CD14-positive monocyte (primary cell): Measurements from ENCODE around the gene OR52K2. TPM values are rescaled to one million over a fixed set of nuclear protein-coding genes. Genes with fewer than 3 reads are reported as not detected.

Experiments
- DNase-seq, 3 donors: peaks; one replicate each; pipeline ENCODE4 v3.0.0-alpha.2; 2011 to 2022
- H2AFZ ChIP-seq: 2 replicates; pipeline ENCODE4 v1.6.0; 2012; ENCODE audit warnings: mild to moderate bottlenecking, low read depth, low read length, inconsistent platforms; ENCODE audit not compliant: insufficient read depth, poor library complexity, severe bottlenecking
- H3K27ac ChIP-seq, 2 donors: 1 replicate in 1 of 2; 2 replicates in 1 of 2; pipeline ENCODE4 v1.5.1; 2012 to 2013; ENCODE audit warnings: low read length in 2 of 2, control low read depth in 1 of 2, inconsistent platforms in 1 of 2, low read depth in 1 of 2, mild to moderate bottlenecking in 1 of 2
- H3K27me3 ChIP-seq, 2 donors: one replicate each; pipeline versions ENCODE4 v1.6.0 to v1.6.1; 2011 to 2013; ENCODE audit warnings: low read length in 2 of 2; ENCODE audit not compliant: control insufficient read depth in 2 of 2, insufficient read depth in 2 of 2
- H3K36me3 ChIP-seq, 2 donors: replicated peaks in 1 of 2; 1 replicate in 1 of 2; 2 replicates in 1 of 2; pipeline versions ENCODE4 v1.5.1 to v1.6.1; 2012 to 2013; ENCODE audit warnings: low read length in 2 of 2, control low read depth in 1 of 2, inconsistent platforms in 1 of 2, mild to moderate bottlenecking in 1 of 2; ENCODE audit not compliant: insufficient read depth in 2 of 2, control insufficient read depth in 1 of 2
- H3K4me1 ChIP-seq, 2 donors: 1 replicate in 1 of 2; 2 replicates in 1 of 2; pipeline versions ENCODE4 v1.5.1 to v1.6.1; 2012 to 2013; ENCODE audit warnings: low read length in 2 of 2, control low read depth in 1 of 2, inconsistent platforms in 1 of 2, mild to moderate bottlenecking in 1 of 2, moderate library complexity in 1 of 2; ENCODE audit not compliant: insufficient read depth in 2 of 2, control insufficient read depth in 1 of 2
- H3K4me2 ChIP-seq: replicated peaks from 2 replicates; pipeline ENCODE3; 2012; ENCODE audit warnings: low read length, moderate library complexity, mild to moderate bottlenecking; ENCODE audit not compliant: poor library complexity, severe bottlenecking; ENCODE audit errors: extremely low read depth
- H3K4me3 ChIP-seq, 3 experiments: fragments of 200-600 bp in 1 of 3; sonication (generic) in 1 of 3; replicated peaks in 1 of 3; 1 replicate in 2 of 3; 2 replicates in 1 of 3; pipeline ENCODE4 v1.5.1; 2011 to 2013; ENCODE audit warnings: low read length in 3 of 3, mild to moderate bottlenecking in 3 of 3, control low read depth in 2 of 3, low read depth in 2 of 3, inconsistent platforms in 1 of 3, moderate library complexity in 1 of 3
- H3K79me2 ChIP-seq: 2 replicates; pipeline ENCODE4 v1.6.0; 2012; ENCODE audit warnings: mild to moderate bottlenecking, control low read depth, inconsistent platforms, low read length, moderate library complexity; ENCODE audit not compliant: insufficient read depth
- H3K9ac ChIP-seq: 2 replicates; pipeline ENCODE4 v1.6.0; 2017; ENCODE audit warnings: low read length, mild to moderate bottlenecking; ENCODE audit not compliant: insufficient read depth, poor library complexity, severe bottlenecking
- H3K9me3 ChIP-seq, 2 donors: replicated peaks in 1 of 2; 1 replicate in 1 of 2; 2 replicates in 1 of 2; pipeline versions ENCODE4 v1.5.1 to v1.6.1; 2012 to 2013; ENCODE audit warnings: low read length in 2 of 2, control low read depth in 1 of 2; ENCODE audit not compliant: control insufficient read depth in 1 of 2, insufficient read depth in 1 of 2
- H4K20me1 ChIP-seq: 2 replicates; pipeline ENCODE4 v1.6.0; 2012; ENCODE audit warnings: mild to moderate bottlenecking, low read length, control low read depth, moderate library complexity; ENCODE audit not compliant: insufficient read depth
- H3K27ac Mint-ChIP-seq, 7 donors: one replicate each; pipeline ENCODE4 v1.8.0; 2020; ENCODE audit warnings: mild to moderate bottlenecking in 7 of 7, mixed read lengths in 7 of 7, moderate library complexity in 6 of 7, inconsistent platforms in 2 of 7
- H3K27me3 Mint-ChIP-seq, 3 donors: one replicate each; pipeline ENCODE4 v1.8.0; 2021 to 2022; ENCODE audit warnings: low read depth in 3 of 3, mild to moderate bottlenecking in 3 of 3, mixed read lengths in 3 of 3, moderate library complexity in 3 of 3, inconsistent platforms in 1 of 3
- H3K36me3 Mint-ChIP-seq, 2 donors: one replicate each; pipeline ENCODE4 v1.8.0; 2020; ENCODE audit warnings: mixed read lengths in 2 of 2, inconsistent platforms in 1 of 2, mild to moderate bottlenecking in 1 of 2
- H3K4me1 Mint-ChIP-seq: one replicate; pipeline ENCODE4 v1.8.0; 2020; ENCODE audit warnings: mild to moderate bottlenecking, mixed read lengths
- H3K4me3 Mint-ChIP-seq, 2 donors: one replicate each; pipeline ENCODE4 v1.8.0; 2020; ENCODE audit warnings: mild to moderate bottlenecking in 2 of 2, mixed read lengths in 2 of 2, moderate library complexity in 1 of 2
- H3K9me3 Mint-ChIP-seq, 7 donors: one replicate each; pipeline ENCODE4 v1.8.0; 2020 to 2022; ENCODE audit warnings: mixed read lengths in 7 of 7, mild to moderate bottlenecking in 6 of 7, moderate library complexity in 6 of 7, inconsistent platforms in 2 of 7
- CTCF ChIP-seq: fragments of 200-600 bp; IDR thresholded peaks from one replicate; pipeline ENCODE4 v1.8.0; 2022; ENCODE audit warnings: antibody characterized with exemption, mild to moderate bottlenecking
- WGBS: methylation state at CpG from one replicate; pipeline ENCODE4 v1.1.5; 2013; ENCODE audit warnings: missing lambda C conversion rate; ENCODE audit not compliant: insufficient coverage; 5-methylcytosine and 5-hydroxymethylcytosine counted together
- intact Hi-C, 2 donors: fragments of 100-400 bp; cut with micrococcal nuclease; formaldehyde crosslinking; loops; one replicate each; pipeline versions ENCODE4 v1.15.0 to v1.15.1; 2023
- polyA plus RNA-seq, 3 donors: library from polyadenylated mRNA; depleted of rRNA in 1 of 3; unstranded in 2 of 3; stranded (reverse) in 1 of 3; fragments of 300-500 nt in 2 of 3; fragments of >200 nt in 1 of 3; fragmentation: Illumina TruSeq in 2 of 3; gene quantifications; 1 replicate in 2 of 3; 2 replicates in 1 of 3; pipeline ENCODE4 v1.2.3, GENCODE V29; 2012 to 2021

OR52K2 gene
- polyA plus RNA-seq, 3 donors = 0.16 to 1.5 (median 0.41) TPM

GRCh38 chr11:4455419-4455818 lies 6.3 kb downstream of the OR52K2 start:
- Histone ChIP-seq H3K4me3 (peak overlapping the region in 1 of 3 experiments; percentile 54), H3K27me3 (no peaks in the 10 kb centered on the region), H3K9me3 (peaks cover 0 to 12% of the 10 kb centered on the region in 2 donors), H3K27ac (peak overlapping the region; percentile 83 to 86), H2AFZ (no peak overlapping the region), H3K4me2 (peak overlapping the region; percentile 46), H3K79me2 (no peaks in the 10 kb centered on the region), H4K20me1 (no peaks in the 10 kb centered on the region), H3K36me3 (peaks cover 0 to 5% of the 10 kb centered on the region in 2 donors), H3K4me1 (peaks cover 86 to 100% of the 10 kb centered on the region in 2 donors), H3K9ac (no peak overlapping the region)
- H3K4me1 Mint-ChIP-seq = peaks cover 97% of the 10 kb centered on the region
- peak overlapping the region; percentile 87 to 95 (median 94) for H3K27ac Mint-ChIP-seq
- H3K27me3 Mint-ChIP-seq = peaks cover 0 to 5% (median 0%) of the 10 kb centered on the region in 3 donors
- TF ChIP-seq CTCF = no peak
- peaks cover 5 to 30% (median 12%) of the 10 kb centered on the region in 7 donors for H3K9me3 Mint-ChIP-seq
- peaks cover 12 to 25% of the 10 kb centered on the region in 2 donors for H3K36me3 Mint-ChIP-seq
- intact Hi-C loops = loop anchor here (10.0 kb wide), 1 partner anchor 61 kb away; the partner anchor contains the start of gene TRIM21 (in 2 of the 2)
- peak; percentile 92 to 98 (median 94) for DNase-seq
- 0% methylated on average over 1 of the region's 1 CpG for WGBS
- no peak overlapping the region for H3K4me3 Mint-ChIP-seq

- peak overlapping the region; percentile 73 to 90 (median 84) for H3K27ac Mint-ChIP-seq
Measured at GRCh38 chr11:4459500-4459899, 10.4 kb downstream of the OR52K2 start.

More at GRCh38 chr11:4459500-4459899, 10.4 kb downstream of the OR52K2 start:
- Histone ChIP-seq H3K4me3 (peak overlapping the region in 1 of 3 experiments; percentile 7), H3K27ac (peak overlapping the region; percentile 43 to 86), H3K9ac (no peak overlapping the region), H3K4me1 (peaks cover 58 to 62% of the 10 kb centered on the region in 2 donors), H2AFZ (no peak overlapping the region), H3K27me3 (no peaks in the 10 kb centered on the region), H3K79me2 (no peaks in the 10 kb centered on the region), H4K20me1 (no peaks in the 10 kb centered on the region), H3K4me2 (peak overlapping the region; percentile 23), H3K9me3 (peaks cover 13 to 20% of the 10 kb centered on the region in 2 donors), H3K36me3 (peaks cover 0 to 27% of the 10 kb centered on the region in 2 donors)
- 0% methylated on average over 1 of the region's 4 CpGs for whole genome bisulfite sequencing
- intact Hi-C loops = loop anchor here (10.0 kb wide), 1 partner anchor 65 kb away; the partner anchor contains the start of gene TRIM21 (in 2 of the 2)
- DNase-seq = peak; percentile 71 to 88 (median 79)
- TF ChIP-seq CTCF = no peak
- peaks cover 62% of the 10 kb centered on the region for H3K4me1 Mint-ChIP-seq
- H3K36me3 Mint-ChIP-seq = peaks cover 33 to 38% of the 10 kb centered on the region in 2 donors
- H3K4me3 Mint-ChIP-seq = no peak overlapping the region
- H3K9me3 Mint-ChIP-seq = peaks cover 12 to 26% (median 24%) of the 10 kb centered on the region in 7 donors
- peaks cover 0 to 5% (median 2%) of the 10 kb centered on the region in 3 donors for H3K27me3 Mint-ChIP-seq
